Adipocyte (in vitro differentiated cells): ENCODE results near the gene GABRG3.

Experiments
- DNase-seq: peaks from one replicate; pipeline ENCODE4 v3.0.0-alpha.2; 2015; ENCODE audit warnings: low read depth
- H3K27me3 ChIP-seq: replicated peaks from 2 replicates; pipeline ENCODE4 v1.7.0; 2013; ENCODE audit warnings: mild to moderate bottlenecking, low read length, moderate library complexity; ENCODE audit not compliant: control insufficient read depth, insufficient read depth
- H3K36me3 ChIP-seq: 2 replicates; pipeline ENCODE4 v1.7.0; 2013; ENCODE audit warnings: low read length, mild to moderate bottlenecking, moderate library complexity; ENCODE audit not compliant: control insufficient read depth, insufficient read depth, severe bottlenecking
- H3K4me1 ChIP-seq: 2 replicates; pipeline ENCODE4 v1.7.0; 2013; ENCODE audit warnings: mild to moderate bottlenecking, low read length, moderate library complexity; ENCODE audit not compliant: control insufficient read depth, insufficient read depth
- H3K4me3 ChIP-seq: 2 replicates; pipeline ENCODE4 v1.7.0; 2013; ENCODE audit warnings: mild to moderate bottlenecking, low read length, moderate library complexity
- H3K9ac ChIP-seq: 2 replicates; pipeline ENCODE4 v1.7.0; 2013; ENCODE audit warnings: mild to moderate bottlenecking, low read length, moderate library complexity
- H3K9me3 ChIP-seq: 2 replicates; pipeline ENCODE4 v1.7.0; 2013; ENCODE audit warnings: mild to moderate bottlenecking, low read length, moderate library complexity; ENCODE audit not compliant: control insufficient read depth

Gene GABRG3

GRCh38 chr15:27278761-27279160 lies 307.8 kb downstream of the GABRG3 start:
- H3K9ac ChIP-seq = no peak overlapping the region
- no peaks in the 10 kb centered on the region for H3K36me3 ChIP-seq
- no peaks in the 10 kb centered on the region for H3K9me3 ChIP-seq
- no peaks in the 10 kb centered on the region for H3K27me3 ChIP-seq
- H3K4me1 ChIP-seq = no peaks in the 10 kb centered on the region
- no peak for DNase-seq
- no peak overlapping the region for H3K4me3 ChIP-seq

- Histone ChIP-seq H3K27me3 (no peaks in the 10 kb centered on the region), H3K4me3 (no peak overlapping the region), H3K9ac (no peak overlapping the region), H3K36me3 (no peaks in the 10 kb centered on the region), H3K4me1 (no peaks in the 10 kb centered on the region), H3K9me3 (no peaks in the 10 kb centered on the region)
- no peak for DNase-seq
These were observed 321.7 kb downstream of the GABRG3 start for GRCh38 chr15:27292641-27293040.

- Histone ChIP-seq H3K4me1 (no peaks in the 10 kb centered on the region), H3K27me3 (no peaks in the 10 kb centered on the region), H3K4me3 (no peak overlapping the region), H3K36me3 (no peaks in the 10 kb centered on the region), H3K9ac (no peak overlapping the region), H3K9me3 (no peaks in the 10 kb centered on the region)
- DNase-seq = no peak
These were observed 322.6 kb downstream of the GABRG3 start for GRCh38 chr15:27293607-27294006.

GRCh38 chr15:27317736-27318135 lies 346.8 kb downstream of the GABRG3 start:
- Histone ChIP-seq H3K36me3 (no peaks in the 10 kb centered on the region), H3K4me3 (no peak overlapping the region), H3K27me3 (no peaks in the 10 kb centered on the region), H3K4me1 (no peaks in the 10 kb centered on the region), H3K9ac (no peak overlapping the region), H3K9me3 (no peaks in the 10 kb centered on the region)
- no peak for DNase-seq

- no peak overlapping the region for H3K4me3 ChIP-seq
- no peaks in the 10 kb centered on the region for H3K4me1 ChIP-seq
- no peaks in the 10 kb centered on the region for H3K9me3 ChIP-seq
- H3K27me3 ChIP-seq = no peaks in the 10 kb centered on the region
- no peaks in the 10 kb centered on the region for H3K36me3 ChIP-seq
- no peak for DNase-seq
- H3K9ac ChIP-seq = no peak overlapping the region
These were observed 352.8 kb downstream of the GABRG3 start for GRCh38 chr15:27323801-27324200.

- Histone ChIP-seq H3K27me3 (no peaks in the 10 kb centered on the region), H3K4me1 (no peaks in the 10 kb centered on the region), H3K36me3 (no peaks in the 10 kb centered on the region), H3K9ac (no peak overlapping the region), H3K4me3 (no peak overlapping the region), H3K9me3 (no peaks in the 10 kb centered on the region)
- no peak for DNase-seq
These were observed 354.1 kb downstream of the GABRG3 start for GRCh38 chr15:27324886-27325615.

GRCh38 chr15:27327467-27328025 lies 356.6 kb downstream of the GABRG3 start:
- no peaks in the 10 kb centered on the region for H3K36me3 ChIP-seq
- no peak for DNase-seq
- H3K4me1 ChIP-seq = no peaks in the 10 kb centered on the region
- H3K9ac ChIP-seq = no peak overlapping the region
- no peaks in the 10 kb centered on the region for H3K27me3 ChIP-seq
- H3K9me3 ChIP-seq = no peaks in the 10 kb centered on the region
- H3K4me3 ChIP-seq = no peak overlapping the region

- H3K9ac ChIP-seq = no peak overlapping the region
- no peak for DNase-seq
- no peak overlapping the region for H3K4me3 ChIP-seq
- no peaks in the 10 kb centered on the region for H3K4me1 ChIP-seq
- no peaks in the 10 kb centered on the region for H3K36me3 ChIP-seq
- H3K9me3 ChIP-seq = no peaks in the 10 kb centered on the region
- no peaks in the 10 kb centered on the region for H3K27me3 ChIP-seq
These were observed 357.2 kb downstream of the GABRG3 start for GRCh38 chr15:27328186-27328585.

- no peak overlapping the region for H3K4me3 ChIP-seq
- H3K4me1 ChIP-seq = no peaks in the 10 kb centered on the region
These were observed 357.6 kb downstream of the GABRG3 start for GRCh38 chr15:27328608-27329007.

GRCh38 chr15:27330326-27330725 lies 359.3 kb downstream of the GABRG3 start:
- no peaks in the 10 kb centered on the region for H3K9me3 ChIP-seq
- no peak for DNase-seq

More at GRCh38 chr15:27328608-27329007, 357.6 kb downstream of the GABRG3 start:
- DNase-seq = no peak
- Histone ChIP-seq H3K9ac (no peak overlapping the region), H3K27me3 (no peaks in the 10 kb centered on the region), H3K36me3 (no peaks in the 10 kb centered on the region), H3K9me3 (no peaks in the 10 kb centered on the region)

GRCh38 chr15:27336676-27337075 lies 365.7 kb downstream of the GABRG3 start:
- H3K27me3 ChIP-seq = no peaks in the 10 kb centered on the region
- peaks cover 3% of the 10 kb centered on the region for H3K9me3 ChIP-seq
- DNase-seq = no peak
- no peaks in the 10 kb centered on the region for H3K36me3 ChIP-seq
- no peak overlapping the region for H3K9ac ChIP-seq
- H3K4me3 ChIP-seq = no peak overlapping the region
- no peaks in the 10 kb centered on the region for H3K4me1 ChIP-seq

More at GRCh38 chr15:27330326-27330725, 359.3 kb downstream of the GABRG3 start:
- Histone ChIP-seq H3K4me1 (no peaks in the 10 kb centered on the region), H3K36me3 (no peaks in the 10 kb centered on the region), H3K9ac (no peak overlapping the region), H3K27me3 (no peaks in the 10 kb centered on the region), H3K4me3 (no peak overlapping the region)

- no peak for DNase-seq
- Histone ChIP-seq H3K4me3 (no peak overlapping the region), H3K4me1 (no peaks in the 10 kb centered on the region)
These were observed 368.2 kb downstream of the GABRG3 start for GRCh38 chr15:27339138-27339537.

More at GRCh38 chr15:27339138-27339537, 368.2 kb downstream of the GABRG3 start:
- Histone ChIP-seq H3K9ac (no peak overlapping the region), H3K9me3 (peaks cover 3% of the 10 kb centered on the region), H3K27me3 (no peaks in the 10 kb centered on the region), H3K36me3 (no peaks in the 10 kb centered on the region)
